GM18511 (cell line): ENCODE data around the gene MTERF1.
A peak's percentile ranks its signal among the peaks of the same experiment; 100 is the strongest.
"Not testable (repeated sequence)": the region's sequence is repeated elsewhere in the genome, so short reads cannot be mapped to it uniquely, and the experiment has no call there.

Experiments used
- ATAC-seq: cut with Tn5 transposase; IDR thresholded peaks from one replicate; pipeline ENCODE4 v1.9.1; 2021; ENCODE audit warnings: mild to moderate bottlenecking, moderate library complexity; ENCODE audit not compliant: unreplicated experiment

The MTERF1 gene

GRCh38 chr7:91887336-91888213 is 7.1 kb upstream of the MTERF1 start:
- ATAC-seq = not testable (repeated sequence)

GRCh38 chr7:91883676-91884362 is 3.3 kb upstream of the MTERF1 start:
- ATAC-seq = no peak

GRCh38 chr7:91880016-91880412 is 488 bp downstream of the MTERF1 start:
- ATAC-seq = peak; percentile 9

GRCh38 chr7:91876391-91877133 is 3.9 kb downstream of the MTERF1 start:
- ATAC-seq = no peak

- ATAC-seq = no peak
These were observed 4.7 kb downstream of the MTERF1 start for GRCh38 chr7:91875851-91876250.

GRCh38 chr7:91872928-91873327 is 7.6 kb downstream of the MTERF1 start:
- no peak for ATAC-seq

- no peak for ATAC-seq
These were observed 8.4 kb downstream of the MTERF1 start for GRCh38 chr7:91872069-91872468.

- ATAC-seq = no peak
These were observed 10.8 kb downstream of the MTERF1 start for GRCh38 chr7:91869661-91870060.

- ATAC-seq = no peak
These were observed 13.8 kb downstream of the MTERF1 start for GRCh38 chr7:91866599-91867148.

- no peak for ATAC-seq
These were observed 15.0 kb downstream of the MTERF1 start for GRCh38 chr7:91865511-91865910.

GRCh38 chr7:91864604-91865003 is 15.9 kb downstream of the MTERF1 start:
- ATAC-seq = not testable (repeated sequence)

- ATAC-seq = no peak
These were observed 16.4 kb downstream of the MTERF1 start for GRCh38 chr7:91864070-91864469.

- ATAC-seq = peak; percentile 68
These were observed 28.2 kb downstream of the MTERF1 start for GRCh38 chr7:91852263-91852741.

- ATAC-seq = no peak
These were observed 30.0 kb downstream of the MTERF1 start for GRCh38 chr7:91850455-91850854.

- no peak for ATAC-seq
These were observed 32.5 kb downstream of the MTERF1 start for GRCh38 chr7:91847876-91848588.

- ATAC-seq = no peak
These were observed 33.3 kb downstream of the MTERF1 start for GRCh38 chr7:91847231-91847630.

- no peak for ATAC-seq
These were observed 34.1 kb downstream of the MTERF1 start for GRCh38 chr7:91846436-91846835.

- peak; percentile 86 for ATAC-seq
These were observed 36.7 kb downstream of the MTERF1 start for GRCh38 chr7:91843831-91844230.

- no peak for ATAC-seq
These were observed 42.1 kb downstream of the MTERF1 start for GRCh38 chr7:91838439-91838838.

- ATAC-seq = no peak
These were observed 43.0 kb downstream of the MTERF1 start for GRCh38 chr7:91837397-91838070.
